Right renal cortex interstitium (tissue), 3 donors: Measurements from ENCODE around the gene LHCGR. TPM values are rescaled to one million over a fixed set of nuclear protein-coding genes. Genes with fewer than 3 reads are reported as not detected.

ENCODE experiments used
- polyA plus RNA-seq, 3 donors: library from polyadenylated mRNA; unstranded; fragments of 120-200 nt; gene quantifications; one replicate each; pipeline ENCODE4 v1.2.1, GENCODE V29; 2013; ENCODE audit not compliant: insufficient read length in 3 of 3

The LHCGR gene
- polyA plus RNA-seq, 3 donors: 0.22 to 0.25 (median 0.24) TPM

Other genes starting within 250 kb of the LHCGR start
- gene STON1, start 225.6 kb downstream of the LHCGR start, polyA plus RNA-seq: 10 to 100 TPM; 32.2 to 38.7 (median 35.8) TPM
- gene GTF2A1L, start 137.9 kb downstream of the LHCGR start, polyA plus RNA-seq: 1 to 10 TPM in 1 of 3 donors, under 1 TPM in 1, not detected in 1; 0.35 to 1.6 TPM